MCF 10A (cell line): ENCODE measurements around the gene ABCG1. TPM values are rescaled to one million over a fixed set of nuclear protein-coding genes. Genes with fewer than 3 reads are reported as not detected.

Experiments used
- BruUV-seq: library from RNA; stranded (reverse); fragments of 400-500 nt; replicated peaks from 2 replicates; lab custom pipeline; 2021; lab: Mats Ljungman, UMichigan
- CTCF ChIA-PET: fragments of 300-600 bp; sonication (Branson Sonifier 250); formaldehyde crosslinking; extraction: SDS; loops from one replicate; lab custom pipeline; 2021; ENCODE audit warnings: antibody characterized with exemption, inconsistent platforms; lab: Yijun Ruan, JAX
- POLR2A ChIA-PET: fragments of 300-600, 350-650 bp; sonication (Branson Sonifier 250); formaldehyde crosslinking; extraction: SDS; loops from one replicate; lab custom pipeline; 2020; ENCODE audit warnings: antibody characterized with exemption, inconsistent platforms; lab: Yijun Ruan, JAX
- DNase-seq: peaks from one replicate; pipeline ENCODE4 v3.0.0-alpha.2; 2018; ENCODE audit not compliant: unreplicated experiment
- H3K27ac Mint-ChIP-seq: one replicate; pipeline ENCODE4 v1.8.0; 2022; ENCODE audit warnings: mild to moderate bottlenecking, low read depth, mixed read lengths; ENCODE audit not compliant: unreplicated experiment
- H3K27me3 Mint-ChIP-seq: one replicate; pipeline ENCODE4 v1.8.0; 2022; ENCODE audit warnings: mixed read lengths; ENCODE audit not compliant: insufficient read depth, unreplicated experiment
- H3K36me3 Mint-ChIP-seq: one replicate; pipeline ENCODE4 v1.8.0; 2022; ENCODE audit warnings: mild to moderate bottlenecking, moderate library complexity, mixed read lengths; ENCODE audit not compliant: insufficient read depth, unreplicated experiment
- H3K4me1 Mint-ChIP-seq: one replicate; pipeline ENCODE4 v1.8.0; 2022; ENCODE audit warnings: mixed read lengths; ENCODE audit not compliant: insufficient read depth, unreplicated experiment
- H3K4me3 Mint-ChIP-seq: one replicate; pipeline ENCODE4 v1.8.0; 2022; ENCODE audit warnings: mild to moderate bottlenecking, moderate library complexity, mixed read lengths; ENCODE audit not compliant: unreplicated experiment
- H3K9me3 Mint-ChIP-seq: one replicate; pipeline ENCODE4 v1.8.0; 2022; ENCODE audit warnings: mixed read lengths; ENCODE audit not compliant: unreplicated experiment
- CTCF ChIP-seq: fragments of 200-600 bp; IDR thresholded peaks from one replicate; pipeline ENCODE4 v1.8.0; 2022; ENCODE audit warnings: antibody characterized with exemption, mild to moderate bottlenecking; ENCODE audit not compliant: unreplicated experiment
- intact Hi-C: fragments of 100-400 bp; cut with micrococcal nuclease; formaldehyde crosslinking; loops from 2 replicates; pipeline ENCODE4 v1.14.1; 2022
- total RNA-seq: library from RNA; stranded (reverse); gene quantifications from 2 replicates; pipeline ENCODE4 v1.2.3, GENCODE V29; 2022

Gene ABCG1
- total RNA-seq, 1 experiment from 2014 or later = 25.5 TPM

DNA sequence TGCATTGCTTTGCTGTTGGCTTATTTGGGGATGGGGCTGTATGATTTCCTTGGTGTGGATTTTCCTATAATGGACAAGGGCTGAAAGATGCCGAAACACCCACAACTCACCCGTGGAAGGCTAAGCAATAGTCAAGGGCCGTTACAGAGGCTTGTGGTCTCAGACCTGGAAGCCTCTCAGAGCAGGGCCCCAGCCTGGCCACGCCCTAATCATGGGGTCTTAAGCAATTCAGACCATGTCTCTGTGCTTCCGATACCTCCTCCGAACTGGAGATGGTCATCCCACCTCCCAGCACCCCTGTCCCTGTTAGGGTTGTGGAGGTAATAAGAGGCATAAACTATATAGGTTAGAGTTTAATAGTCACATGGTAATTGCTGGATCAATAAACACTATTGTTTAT lies 3.4 kb downstream of the ABCG1 start:
- no peaks in the 10 kb centered on the region for H3K27me3 Mint-ChIP-seq
- ChIA-PET CTCF (interaction anchor here (0.6 kb wide), 1 partner anchor 127 kb away, joined by 3 read pairs; no protein-coding TSS in a partner anchor), POLR2A (interaction anchor here (4.4 kb wide), 1 partner anchor 12 kb away, joined by 60 read pairs; no protein-coding TSS in a partner anchor)

DNA sequence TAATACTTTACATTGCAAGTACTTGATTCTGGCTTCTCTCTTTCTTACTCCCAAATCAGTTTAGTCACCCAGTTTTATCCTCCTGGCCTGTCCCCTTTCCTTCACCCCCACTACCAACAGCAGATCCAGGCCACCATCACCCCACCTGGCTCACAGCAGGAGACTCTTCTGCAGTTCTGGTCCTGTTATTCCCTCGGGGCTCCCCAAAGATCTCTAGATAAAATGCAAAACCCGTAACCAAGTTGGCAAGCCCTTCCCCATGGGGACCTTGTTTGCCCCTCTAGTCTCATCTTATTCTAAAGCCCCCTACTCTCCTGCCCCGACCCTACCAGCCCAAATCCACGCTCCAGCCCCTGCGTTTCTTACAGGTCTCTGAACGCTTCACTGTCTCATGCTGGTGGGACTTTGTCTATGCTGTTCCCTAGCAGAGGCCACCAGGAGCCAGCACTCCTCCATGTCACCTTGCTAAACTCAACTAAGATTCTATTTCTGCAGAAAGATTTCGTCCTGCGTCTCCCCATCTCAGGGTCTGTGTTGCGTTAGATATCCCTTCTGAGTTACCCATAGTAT lies 4.0 kb downstream of the ABCG1 start:
- Mint-ChIP-seq H3K27ac (no peak overlapping the region), H3K36me3 (peaks cover 23% of the 10 kb centered on the region), H3K4me3 (no peak overlapping the region), H3K9me3 (no peaks in the 10 kb centered on the region), H3K4me1 (peaks cover 40% of the 10 kb centered on the region), H3K27me3 (no peaks in the 10 kb centered on the region)
- BruUV-seq = no TSS peak
- ChIA-PET POLR2A (interaction anchor here (0.7 kb wide), 1 partner anchor 11 kb away, joined by 3 read pairs; no protein-coding TSS in a partner anchor), CTCF (interaction anchor here (0.7 kb wide), 1 partner anchor 203 kb away, joined by 3 read pairs; no protein-coding TSS in a partner anchor)
- TF ChIP-seq CTCF = no peak
- intact Hi-C loops = no loop called here
- no peak for DNase-seq

More for the DNA sequence above, 3.4 kb downstream of the ABCG1 start:
- H3K36me3 Mint-ChIP-seq = peaks cover 18% of the 10 kb centered on the region
- no peak for DNase-seq
- H3K4me3 Mint-ChIP-seq = no peak overlapping the region
- no peak for TF ChIP-seq CTCF
- H3K4me1 Mint-ChIP-seq = peaks cover 35% of the 10 kb centered on the region
- H3K9me3 Mint-ChIP-seq = no peaks in the 10 kb centered on the region
- no peak overlapping the region for H3K27ac Mint-ChIP-seq
- intact Hi-C loops = no loop called here
- BruUV-seq = no TSS peak

DNA sequence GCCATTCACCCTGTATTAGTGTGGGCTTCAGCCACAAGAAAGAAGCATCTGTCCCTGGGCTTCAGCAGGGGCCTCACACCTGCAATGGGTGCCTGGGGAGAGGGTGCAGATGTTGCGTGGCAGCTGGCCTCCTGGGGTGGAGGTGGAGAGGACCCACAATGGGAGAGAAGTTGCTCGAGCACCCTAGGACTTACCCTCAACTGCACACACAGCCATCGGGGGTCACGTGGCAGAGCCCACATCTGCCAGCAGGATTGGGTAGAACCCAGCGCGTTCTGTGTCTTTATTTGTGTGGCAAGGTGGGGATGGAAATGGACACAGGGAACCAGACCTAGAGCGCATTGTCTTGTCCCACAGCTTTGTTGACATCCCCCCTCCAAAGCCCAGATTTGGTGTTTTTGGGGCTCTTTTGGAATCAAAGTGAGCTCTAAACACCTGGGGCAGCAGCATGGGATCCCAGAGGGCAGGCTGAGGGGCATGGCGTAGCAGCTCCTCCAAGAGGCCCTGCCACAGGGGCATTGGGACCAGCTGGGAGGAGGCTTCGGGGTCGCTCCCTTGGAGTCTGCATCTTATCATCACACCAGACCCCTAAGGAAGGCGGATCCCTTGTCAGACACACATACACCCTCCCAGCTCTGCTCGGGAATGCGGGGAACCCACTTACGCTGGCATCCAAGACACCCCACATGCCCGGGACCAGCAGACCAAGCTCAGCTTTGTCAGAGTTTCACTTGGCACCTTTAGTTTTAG lies 5.1 kb downstream of the ABCG1 start:
- peaks cover 23% of the 10 kb centered on the region for H3K36me3 Mint-ChIP-seq
- intact Hi-C loops = no loop called here
- ChIA-PET POLR2A (interaction anchor here (0.7 to 1.3 kb wide), 5 partner anchors 9 to 87 kb away, joined by 3 to 6 read pairs (median 5); no protein-coding TSS in a partner anchor), CTCF (interaction anchor here (0.7 kb wide), 2 partner anchors 103 to 204 kb away, joined by 3 read pairs; no protein-coding TSS in a partner anchor)
- no peak overlapping the region for H3K27ac Mint-ChIP-seq
- no peak for DNase-seq
- TF ChIP-seq CTCF = no peak
- H3K9me3 Mint-ChIP-seq = no peaks in the 10 kb centered on the region
- peaks cover 49% of the 10 kb centered on the region for H3K4me1 Mint-ChIP-seq
- no TSS peak for BruUV-seq
- H3K4me3 Mint-ChIP-seq = no peak overlapping the region
- H3K27me3 Mint-ChIP-seq = no peaks in the 10 kb centered on the region

DNA sequence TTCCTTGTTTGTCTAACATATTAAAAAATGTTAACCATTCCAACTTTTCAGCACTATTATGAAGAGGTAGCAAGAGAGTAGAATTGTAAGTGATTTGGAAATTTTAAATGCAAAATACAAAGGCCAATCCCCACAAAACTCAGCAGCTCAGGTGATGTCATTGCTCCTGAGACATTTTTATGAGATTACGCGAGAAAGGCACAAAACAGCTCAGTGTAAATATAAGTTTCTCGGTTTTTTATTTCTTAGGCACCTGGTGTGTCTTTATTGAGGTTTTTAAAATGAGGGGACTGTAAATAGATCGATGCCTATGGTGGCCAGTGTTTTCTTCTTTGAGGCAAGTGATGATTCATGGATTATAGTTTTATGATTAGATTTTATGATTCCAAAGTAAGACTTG lies 6.1 kb downstream of the ABCG1 start:
- POLR2A ChIA-PET = interaction anchor here (0.7 to 1.3 kb wide), 3 partner anchors 8 to 86 kb away, joined by 3 to 6 read pairs (median 3); no protein-coding TSS in a partner anchor
- intact Hi-C loops = no loop called here
- Mint-ChIP-seq H3K36me3 (peaks cover 23% of the 10 kb centered on the region), H3K27ac (no peak overlapping the region), H3K4me3 (no peak overlapping the region), H3K9me3 (no peaks in the 10 kb centered on the region), H3K27me3 (no peaks in the 10 kb centered on the region), H3K4me1 (peaks cover 50% of the 10 kb centered on the region)
- no peak for DNase-seq
- no peak for TF ChIP-seq CTCF
- CTCF ChIA-PET = interaction anchor here (0.7 kb wide), 1 partner anchor 104 kb away, joined by 3 read pairs; no protein-coding TSS in a partner anchor
- no TSS peak for BruUV-seq
